H9 (cell line): ENCODE data around the gene RPS6KA1. TPM values are rescaled to one million over a fixed set of nuclear protein-coding genes. Genes with fewer than 3 reads are reported as not detected.

ENCODE experiments used
- DNase-seq: peaks from one replicate; pipeline ENCODE4 v3.0.0-alpha.2; 2017
- H2AFZ ChIP-seq: one replicate; pipeline ENCODE4 v1.6.1; 2013; ENCODE audit warnings: mild to moderate bottlenecking, low read length, control low read depth, moderate library complexity
- H2AK5ac ChIP-seq: 2 replicates; pipeline ENCODE4 v1.6.1; 2013; ENCODE audit warnings: low read length, control low read depth, mixed read lengths; ENCODE audit not compliant: insufficient read length
- H2BK120ac ChIP-seq: one replicate; pipeline ENCODE4 v1.6.1; 2013; ENCODE audit warnings: low read depth, mild to moderate bottlenecking, low read length, control low read depth, inconsistent platforms; ENCODE audit not compliant: poor library complexity, severe bottlenecking
- H2BK12ac ChIP-seq: 2 replicates; pipeline ENCODE4 v1.6.1; 2013; ENCODE audit warnings: low read length, control low read depth, mixed read lengths, low read depth; ENCODE audit not compliant: insufficient read length
- H2BK15ac ChIP-seq: 2 replicates; pipeline ENCODE4 v1.6.1; 2013; ENCODE audit warnings: low read depth, low read length, control low read depth
- H2BK20ac ChIP-seq: one replicate; pipeline ENCODE4 v1.6.1; 2013; ENCODE audit warnings: low read depth, mild to moderate bottlenecking, low read length, control low read depth, inconsistent platforms; ENCODE audit not compliant: poor library complexity, severe bottlenecking
- H2BK5ac ChIP-seq: 2 replicates; pipeline ENCODE4 v1.6.1; 2013; ENCODE audit warnings: low read length, control low read depth, mixed read lengths; ENCODE audit not compliant: insufficient read length
- H3K14ac ChIP-seq: 2 replicates; pipeline ENCODE4 v1.6.1; 2013; ENCODE audit warnings: low read length, control low read depth; ENCODE audit not compliant: insufficient read depth
- H3K18ac ChIP-seq: 2 replicates; pipeline ENCODE4 v1.6.1; 2013; ENCODE audit warnings: low read depth, mild to moderate bottlenecking, mixed read lengths, low read length, control low read depth; ENCODE audit not compliant: insufficient read length
- H3K23ac ChIP-seq: 2 replicates; pipeline ENCODE4 v1.6.1; 2013; ENCODE audit warnings: low read length, control low read depth, mixed read lengths, low read depth; ENCODE audit not compliant: insufficient read length
- H3K23me2 ChIP-seq: 2 replicates; pipeline ENCODE4 v1.6.1; 2013; ENCODE audit warnings: low read depth, mild to moderate bottlenecking, mixed read lengths, low read length, control low read depth; ENCODE audit not compliant: insufficient read length, poor library complexity, severe bottlenecking
- H3K27ac ChIP-seq: 2 replicates; pipeline ENCODE4 v1.5.1; 2013; ENCODE audit warnings: low read length, control low read depth, mixed read lengths, low read depth; ENCODE audit not compliant: insufficient read length
- H3K27me3 ChIP-seq: 2 replicates; pipeline ENCODE4 v1.6.1; 2013; ENCODE audit warnings: low read length, control low read depth, inconsistent platforms; ENCODE audit not compliant: insufficient read depth
- H3K4ac ChIP-seq: 2 replicates; pipeline ENCODE4 v1.6.1; 2013; ENCODE audit warnings: low read depth, mild to moderate bottlenecking, control low read depth, inconsistent platforms, low read length, moderate library complexity
- H3K4me1 ChIP-seq: 2 replicates; pipeline ENCODE4 v1.6.1; 2013; ENCODE audit warnings: low read length, control low read depth, inconsistent platforms; ENCODE audit not compliant: insufficient read depth
- H3K4me2 ChIP-seq: 2 replicates; pipeline ENCODE4 v1.6.1; 2013; ENCODE audit warnings: low read length, control low read depth, mixed read lengths; ENCODE audit not compliant: insufficient read length, insufficient read depth
- H3K56ac ChIP-seq: 2 replicates; pipeline ENCODE4 v1.6.1; 2013; ENCODE audit warnings: low read depth, mild to moderate bottlenecking, mixed read lengths, low read length, control low read depth; ENCODE audit not compliant: insufficient read length
- H3K79me1 ChIP-seq: 2 replicates; pipeline ENCODE4 v1.6.1; 2013; ENCODE audit warnings: low read depth, mild to moderate bottlenecking, moderate library complexity, low read length, control low read depth, inconsistent platforms; ENCODE audit not compliant: insufficient read depth, poor library complexity, severe bottlenecking
- H3K79me2 ChIP-seq: 2 replicates; pipeline ENCODE4 v1.6.1; 2013; ENCODE audit warnings: low read length, control low read depth, inconsistent platforms; ENCODE audit not compliant: insufficient read depth
- H3K9ac ChIP-seq: 2 replicates; pipeline ENCODE4 v1.6.1; 2013; ENCODE audit warnings: low read length, control low read depth, mixed read lengths; ENCODE audit not compliant: insufficient read length; ENCODE audit errors: extremely low read depth
- H3K9me3 ChIP-seq: one replicate; pipeline ENCODE4 v1.6.1; 2013; ENCODE audit warnings: low read depth, low read length, inconsistent platforms; ENCODE audit not compliant: control insufficient read depth
- H3T11ph ChIP-seq: one replicate; pipeline ENCODE4 v1.6.1; 2013; ENCODE audit warnings: mild to moderate bottlenecking, low read length, control low read depth, inconsistent platforms
- H4K20me1 ChIP-seq: one replicate; pipeline ENCODE4 v1.6.1; 2013; ENCODE audit not compliant: control insufficient read depth, insufficient read length, insufficient read depth
- H4K5ac ChIP-seq: 2 replicates; pipeline ENCODE4 v1.6.1; 2013; ENCODE audit warnings: low read depth, mild to moderate bottlenecking, mixed read lengths, low read length, control low read depth; ENCODE audit not compliant: insufficient read length
- H4K8ac ChIP-seq: replicated peaks from 2 replicates; pipeline ENCODE4 v1.6.1; 2013; ENCODE audit warnings: low read length, control low read depth, mixed read lengths, low read depth; ENCODE audit not compliant: insufficient read length
- H4K91ac ChIP-seq: 2 replicates; pipeline ENCODE4 v1.6.1; 2013; ENCODE audit warnings: low read depth, mild to moderate bottlenecking, moderate library complexity, mixed read lengths, low read length, control low read depth; ENCODE audit not compliant: insufficient read length
- H3K27ac Mint-ChIP-seq, 3 experiments: 2 replicates in 2 of 3; 3 replicates in 1 of 3; pipeline ENCODE4 v1.8.0; 2020 to 2021; ENCODE audit warnings: mixed read lengths in 3 of 3, mild to moderate bottlenecking in 1 of 3, moderate library complexity in 1 of 3
- H3K27me3 Mint-ChIP-seq: 2 replicates; pipeline ENCODE4 v1.8.0; 2021; ENCODE audit warnings: low read depth, mild to moderate bottlenecking, moderate library complexity, mixed read lengths
- H3K36me3 Mint-ChIP-seq, 3 experiments: 2 replicates in 2 of 3; 3 replicates in 1 of 3; pipeline ENCODE4 v1.8.0; 2020 to 2021; ENCODE audit warnings: low read depth in 3 of 3, mixed read lengths in 3 of 3; ENCODE audit not compliant: insufficient read depth in 1 of 3
- H3K4me1 Mint-ChIP-seq, 2 experiments: 2 replicates each; pipeline ENCODE4 v1.8.0; 2020; ENCODE audit warnings: mixed read lengths in 2 of 2
- H3K4me3 Mint-ChIP-seq, 2 experiments: 2 replicates in 1 of 2; 3 replicates in 1 of 2; pipeline ENCODE4 v1.8.0; 2020 to 2021; ENCODE audit warnings: mild to moderate bottlenecking in 2 of 2, mixed read lengths in 2 of 2, moderate library complexity in 1 of 2
- H3K9me3 Mint-ChIP-seq, 2 experiments: 2 replicates in 1 of 2; 3 replicates in 1 of 2; pipeline ENCODE4 v1.8.0; 2020; ENCODE audit warnings: mild to moderate bottlenecking in 2 of 2, mixed read lengths in 2 of 2, moderate library complexity in 1 of 2
- CTCF ChIP-seq: fragments of 200-600 bp; sonication (generic); conservative IDR thresholded peaks from 3 replicates; pipeline ENCODE4 v1.8.0; 2021; ENCODE audit warnings: antibody characterized with exemption, mild to moderate bottlenecking
- WGBS: extraction: QIAGEN DNeasy Blood & Tissue Kit; methylation state at CpG from one replicate; pipeline ENCODE4 v1.1.7; 2013; ENCODE audit warnings: missing lambda C conversion rate, low lambda C conversion rate, mixed read lengths; ENCODE audit not compliant: insufficient read length; ENCODE audit errors: extremely low coverage; 5-methylcytosine and 5-hydroxymethylcytosine counted together
- total RNA-seq: library from RNA; stranded (reverse); gene quantifications from 2 replicates; pipeline ENCODE4 v1.2.1, GENCODE V29; 2021

Gene RPS6KA1
- total RNA-seq, 1 experiment from 2014 or later: 45.3 TPM

DNA sequence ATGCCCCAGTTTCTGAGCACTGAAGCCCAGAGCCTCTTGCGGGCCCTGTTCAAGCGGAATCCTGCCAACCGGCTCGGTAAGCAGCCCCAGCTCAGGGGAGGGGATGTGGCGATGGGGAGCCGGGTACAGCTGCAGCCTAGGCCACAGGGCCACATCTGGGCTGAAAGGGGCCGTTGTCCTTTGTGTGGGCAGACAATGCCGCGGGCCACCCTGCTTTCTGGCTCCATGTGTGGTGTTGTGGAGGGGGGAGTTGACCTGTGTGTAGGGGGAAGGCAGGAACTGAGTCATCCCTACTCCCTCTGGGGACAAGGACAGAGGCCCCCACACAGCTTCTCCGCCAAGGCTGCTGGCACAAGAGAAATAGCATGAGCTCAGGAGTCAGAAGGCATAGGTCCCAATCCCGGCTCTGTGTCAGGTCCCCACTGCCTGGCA, 26.0 kb downstream of the RPS6KA1 start:
- H3T11ph ChIP-seq: no peak overlapping the region
- no peaks in the 10 kb centered on the region for H3K79me1 ChIP-seq
- no CpG with 5 or more reads among the region's 11 CpGs for WGBS
- no peaks in the 10 kb centered on the region for H3K9me3 ChIP-seq
- H3K4ac ChIP-seq: no peak overlapping the region
- no peak overlapping the region for H3K18ac ChIP-seq
- no peak overlapping the region for H3K56ac ChIP-seq
- no peak for DNase-seq
- H3K27me3 Mint-ChIP-seq: no peaks in the 10 kb centered on the region
- no peak overlapping the region for H3K9ac ChIP-seq
- H3K79me2 ChIP-seq: no peaks in the 10 kb centered on the region
- no peak overlapping the region for H2AK5ac ChIP-seq
- H2BK5ac ChIP-seq: no peak overlapping the region
- no peak overlapping the region for H3K23ac ChIP-seq
- H3K27ac ChIP-seq: no peak overlapping the region
- no peak overlapping the region for H2BK20ac ChIP-seq
- no peak overlapping the region for H4K91ac ChIP-seq
- no peaks in the 10 kb centered on the region for H3K27me3 ChIP-seq
- H3K14ac ChIP-seq: no peak overlapping the region; the same call in 1 of the 2 replicates
- no peaks in the 10 kb centered on the region for H3K23me2 ChIP-seq
- H2AFZ ChIP-seq: no peak overlapping the region
- H4K8ac ChIP-seq: no peak overlapping the region
- peaks cover 10 to 65% (median 61%) of the 10 kb centered on the region in 3 experiments for H3K36me3 Mint-ChIP-seq
- no peak overlapping the region for H2BK12ac ChIP-seq
- H3K4me1 Mint-ChIP-seq: no peaks in the 10 kb centered on the region
- H3K4me1 ChIP-seq: no peaks in the 10 kb centered on the region
- no peak overlapping the region for H2BK120ac ChIP-seq
- H3K9me3 Mint-ChIP-seq: no peaks in the 10 kb centered on the region
- H3K4me3 Mint-ChIP-seq: no peak overlapping the region
- no peak overlapping the region for H3K4me2 ChIP-seq
- no peak overlapping the region for H2BK15ac ChIP-seq
- TF ChIP-seq CTCF: no peak
- no peaks in the 10 kb centered on the region for H4K20me1 ChIP-seq
- no peak overlapping the region for H4K5ac ChIP-seq
- H3K27ac Mint-ChIP-seq: no peak overlapping the region
